NB4 (cell line): ENCODE results near the gene FLOT1.

Experiments
- CTCF ChIP-seq: IDR thresholded peaks from one replicate; pipeline ENCODE4 v1.5.1; 2012; ENCODE audit warnings: low read depth, low read length
- MAX ChIP-seq: IDR thresholded peaks from 2 replicates; pipeline ENCODE4 v1.6.1; 2011; ENCODE audit warnings: low read depth, low read length
- MYC ChIP-seq: IDR thresholded peaks from 2 replicates; pipeline ENCODE4 v1.6.1; 2011; ENCODE audit warnings: low read depth, low read length
- POLR2A ChIP-seq: IDR thresholded peaks from 2 replicates; pipeline ENCODE4 v1.6.1; 2011; ENCODE audit warnings: mild to moderate bottlenecking; ENCODE audit not compliant: insufficient read length; ENCODE audit errors: extremely low read depth

GRCh38 chr6:30782425-30783014 lies 40.0 kb upstream of the FLOT1 start:
- TF ChIP-seq CTCF (no peak), MAX (no peak), POLR2A (no peak), MYC (no peak)
